HepG2 (cell line): ENCODE measurements around the gene LRRC4. TPM values are rescaled to one million over a fixed set of nuclear protein-coding genes. Genes with fewer than 3 reads are reported as not detected.

ENCODE experiments used
- ATAC-seq: fragments of 200-7000 bp; cut with Tn5 transposase; 3 replicates; pipeline ENCODE4 v1.9.1; 2020; ENCODE audit warnings: mild to moderate bottlenecking, moderate library complexity
- BruUV-seq: library from RNA; stranded (reverse); fragments of 400-500 nt; replicated peaks from 2 replicates; lab custom pipeline; 2021; lab: Mats Ljungman, UMichigan
- CTCF ChIA-PET: fragments of 300-600 bp; formaldehyde crosslinking; extraction: SDS; loops from one replicate; lab custom pipeline; 2021; ENCODE audit warnings: low total read pairs, inconsistent platforms, low intra/inter-chr PET ratio; lab: Yijun Ruan, JAX
- POLR2A ChIA-PET: fragments of 350-600 bp; sonication (Branson Sonifier 250); formaldehyde crosslinking; loops from one replicate; lab custom pipeline; 2020; ENCODE audit warnings: antibody characterized with exemption, inconsistent platforms; lab: Yijun Ruan, JAX
- DNase-seq: peaks from one replicate; pipeline ENCODE4 v3.0.0-alpha.2; 2015; ENCODE audit warnings: low spot score
- FAIRE-seq: peaks from 3 replicates; lab custom pipeline; 2011; peaks lifted over from hg19 to GRCh38; lab: Jason Lieb, UNC
- H2AFZ ChIP-seq: one replicate; pipeline ENCODE4 v1.6.1; 2011; ENCODE audit warnings: low read length, inconsistent platforms
- H3K27ac ChIP-seq: fragments of 300-600 bp; 3 replicates; pipeline ENCODE4 v1.8.0; 2011; ENCODE audit warnings: mixed run types, mild to moderate bottlenecking, mixed read lengths, low read length, inconsistent platforms; ENCODE audit not compliant: insufficient read depth; ENCODE audit errors: extremely low read length
- H3K27me3 ChIP-seq, 2 experiments: fragments of 200-600 bp in 1 of 2; 2 replicates in 1 of 2; 3 replicates in 1 of 2; pipeline versions ENCODE4 v1.6.0 to v1.8.0; 2011; ENCODE audit warnings: low read length in 2 of 2, mild to moderate bottlenecking in 2 of 2, moderate library complexity in 2 of 2, inconsistent platforms in 1 of 2; ENCODE audit not compliant: insufficient read depth in 2 of 2, control insufficient read depth in 1 of 2
- H3K36me3 ChIP-seq, 2 experiments: fragments of 200-600 bp in 1 of 2; replicated peaks in 1 of 2; 2 replicates in 1 of 2; 3 replicates in 1 of 2; pipeline versions ENCODE4 v1.5.1 to v1.8.0; 2011; ENCODE audit warnings: low read length in 2 of 2, inconsistent platforms in 1 of 2; ENCODE audit not compliant: insufficient read depth in 2 of 2, control insufficient read depth in 1 of 2
- H3K4me1 ChIP-seq: 2 replicates; pipeline ENCODE4 v1.5.1; 2012; ENCODE audit warnings: low read length, inconsistent platforms; ENCODE audit not compliant: insufficient read depth
- H3K4me2 ChIP-seq: 2 replicates; pipeline ENCODE4 v1.6.0; 2011; ENCODE audit warnings: low read depth, low read length, inconsistent platforms
- H3K4me3 ChIP-seq, 3 experiments: fragments of 200-600 bp in 1 of 3; sonication (generic), shearing (Covaris generic) in 1 of 3; replicated peaks in 1 of 3; 2 replicates each; pipeline ENCODE4 v1.5.1; 2011 to 2016; ENCODE audit warnings: low read length in 3 of 3, inconsistent platforms in 2 of 3, low read depth in 2 of 3, mild to moderate bottlenecking in 2 of 3, control low read depth in 1 of 3, mixed read lengths in 1 of 3; ENCODE audit not compliant: insufficient read depth in 1 of 3
- H3K79me2 ChIP-seq: one replicate; pipeline ENCODE4 v1.6.1; 2011; ENCODE audit warnings: low read length, inconsistent platforms; ENCODE audit not compliant: insufficient read depth
- H3K9ac ChIP-seq: 2 replicates; pipeline ENCODE4 v1.6.0; 2011; ENCODE audit warnings: mild to moderate bottlenecking, low read depth, low read length, inconsistent platforms; ENCODE audit not compliant: insufficient read depth
- H3K9me3 ChIP-seq: 2 replicates; pipeline ENCODE4 v1.5.1; 2012; ENCODE audit warnings: mild to moderate bottlenecking, low read length
- H4K20me1 ChIP-seq: 2 replicates; pipeline ENCODE4 v1.6.0; 2011; ENCODE audit warnings: inconsistent platforms, mild to moderate bottlenecking, low read length, moderate library complexity; ENCODE audit not compliant: insufficient read depth
- ZNF24 ChIP-seq: fragments of 450-650 bp; IDR thresholded peaks from 2 replicates; pipeline ENCODE4 v1.6.1; 2017; ENCODE audit warnings: antibody characterized with exemption, mild to moderate bottlenecking
- WGBS: methylation state at CpG from one replicate; pipeline ENCODE4 v1.1.6; 2017; ENCODE audit warnings: low lambda C conversion rate; 5-methylcytosine and 5-hydroxymethylcytosine counted together
- in situ Hi-C: cut with HindIII; loops from 2 replicates; pipeline ENCODE4 v1.10.0; 2017; ENCODE audit warnings: low pct_unique_long_range_greater_than_20kb; ENCODE audit not compliant: extremely low pct_ligation_motif_present
- intact Hi-C: fragments of 100-400 bp; cut with micrococcal nuclease; formaldehyde crosslinking; loops from one replicate; pipeline ENCODE4 v1.10.0; 2022; ENCODE audit not compliant: unreplicated experiment
- polyA plus RNA-seq, 8 experiments: library from polyadenylated mRNA; depleted of rRNA in 3 of 8; stranded (reverse) in 7 of 8; unstranded in 1 of 8; fragments of >200 nt; fragmentation: Illumina TruSeq in 4 of 8; extraction: Trizol in 4 of 8; gene quantifications; 2 replicates each; pipeline versions ENCODE4 v1.2.1 to v1.2.3, GENCODE V29; 2011 to 2016; ENCODE audit warnings: low read depth in 4 of 8, missing spikeins in 1 of 8, mixed read lengths in 1 of 8; ENCODE audit not compliant: insufficient read depth in 1 of 8
- total RNA-seq, 5 experiments: library from RNA; depleted of rRNA; stranded (reverse); fragments of >200 nt; fragmentation: Illumina TruSeq; extraction: Trizol; gene quantifications; 2 replicates each; pipeline ENCODE4 v1.2.3, GENCODE V29; 2016; ENCODE audit warnings: low read depth in 1 of 5
- TF ChIP-seq, protein P1 (sequence below): sonication (generic); formaldehyde crosslinking; IDR thresholded peaks from 2 replicates; pipeline ENCODE4 v1.5.0; 2020; ENCODE audit warnings: mild to moderate bottlenecking, missing genetic modification reagents, borderline replicate concordance

The LRRC4 gene
- total and polyA plus RNA-seq, 2 of the 13 experiments (the other 11 are each of a cell fraction or from before 2014, with no cell fraction given), result not detected

DNA sequence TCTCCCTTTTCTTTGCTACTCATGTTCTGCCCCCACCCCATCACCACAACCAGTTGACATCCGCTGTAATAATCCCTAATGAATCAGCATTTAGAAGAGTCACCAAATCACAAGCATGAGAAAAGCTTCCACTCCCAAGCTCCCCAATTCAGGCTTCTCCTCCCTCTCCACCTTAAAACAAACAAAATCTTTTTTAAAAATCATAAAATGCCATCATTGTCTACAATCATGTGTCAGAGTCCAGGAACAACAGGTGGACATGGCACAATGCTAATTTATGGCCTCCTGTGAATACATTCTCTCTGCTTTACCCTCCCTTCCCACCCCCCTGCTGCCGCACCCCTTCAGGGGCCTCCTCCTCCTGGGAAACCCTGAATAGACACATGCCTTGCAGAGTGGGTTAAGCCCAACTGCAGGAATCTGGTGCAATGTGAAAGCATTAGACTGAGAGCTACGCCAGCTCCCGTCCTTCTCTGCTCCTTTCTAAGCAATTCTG lies 3.7 kb downstream of the LRRC4 start:
- POLR2A ChIA-PET, result no interaction called here
- CTCF ChIA-PET, result no interaction called here
- Histone ChIP-seq H2AFZ (no peak overlapping the region), H3K9ac (no peak overlapping the region), H3K4me1 (no peaks in the 10 kb centered on the region), H3K27me3 (no peaks in the 10 kb centered on the region), H3K36me3 (peaks cover 16 to 42% of the 10 kb centered on the region in 2 experiments), H3K4me3 (no peak overlapping the region), H3K79me2 (no peaks in the 10 kb centered on the region), H3K9me3 (no peaks in the 10 kb centered on the region), H3K27ac (no peak overlapping the region), H4K20me1 (0 out of 2 replicates have a peak, but pooled peaks cover 2% of the 10 kb centered on the region), H3K4me2 (no peak overlapping the region)
- in situ Hi-C loops (no loop called here), intact Hi-C loops (no loop called here)
- BruUV-seq, result no TSS peak
- FAIRE-seq (no peak), DNase-seq (no peak), ATAC-seq (no peak)
- TF ChIP-seq, protein P1, sequence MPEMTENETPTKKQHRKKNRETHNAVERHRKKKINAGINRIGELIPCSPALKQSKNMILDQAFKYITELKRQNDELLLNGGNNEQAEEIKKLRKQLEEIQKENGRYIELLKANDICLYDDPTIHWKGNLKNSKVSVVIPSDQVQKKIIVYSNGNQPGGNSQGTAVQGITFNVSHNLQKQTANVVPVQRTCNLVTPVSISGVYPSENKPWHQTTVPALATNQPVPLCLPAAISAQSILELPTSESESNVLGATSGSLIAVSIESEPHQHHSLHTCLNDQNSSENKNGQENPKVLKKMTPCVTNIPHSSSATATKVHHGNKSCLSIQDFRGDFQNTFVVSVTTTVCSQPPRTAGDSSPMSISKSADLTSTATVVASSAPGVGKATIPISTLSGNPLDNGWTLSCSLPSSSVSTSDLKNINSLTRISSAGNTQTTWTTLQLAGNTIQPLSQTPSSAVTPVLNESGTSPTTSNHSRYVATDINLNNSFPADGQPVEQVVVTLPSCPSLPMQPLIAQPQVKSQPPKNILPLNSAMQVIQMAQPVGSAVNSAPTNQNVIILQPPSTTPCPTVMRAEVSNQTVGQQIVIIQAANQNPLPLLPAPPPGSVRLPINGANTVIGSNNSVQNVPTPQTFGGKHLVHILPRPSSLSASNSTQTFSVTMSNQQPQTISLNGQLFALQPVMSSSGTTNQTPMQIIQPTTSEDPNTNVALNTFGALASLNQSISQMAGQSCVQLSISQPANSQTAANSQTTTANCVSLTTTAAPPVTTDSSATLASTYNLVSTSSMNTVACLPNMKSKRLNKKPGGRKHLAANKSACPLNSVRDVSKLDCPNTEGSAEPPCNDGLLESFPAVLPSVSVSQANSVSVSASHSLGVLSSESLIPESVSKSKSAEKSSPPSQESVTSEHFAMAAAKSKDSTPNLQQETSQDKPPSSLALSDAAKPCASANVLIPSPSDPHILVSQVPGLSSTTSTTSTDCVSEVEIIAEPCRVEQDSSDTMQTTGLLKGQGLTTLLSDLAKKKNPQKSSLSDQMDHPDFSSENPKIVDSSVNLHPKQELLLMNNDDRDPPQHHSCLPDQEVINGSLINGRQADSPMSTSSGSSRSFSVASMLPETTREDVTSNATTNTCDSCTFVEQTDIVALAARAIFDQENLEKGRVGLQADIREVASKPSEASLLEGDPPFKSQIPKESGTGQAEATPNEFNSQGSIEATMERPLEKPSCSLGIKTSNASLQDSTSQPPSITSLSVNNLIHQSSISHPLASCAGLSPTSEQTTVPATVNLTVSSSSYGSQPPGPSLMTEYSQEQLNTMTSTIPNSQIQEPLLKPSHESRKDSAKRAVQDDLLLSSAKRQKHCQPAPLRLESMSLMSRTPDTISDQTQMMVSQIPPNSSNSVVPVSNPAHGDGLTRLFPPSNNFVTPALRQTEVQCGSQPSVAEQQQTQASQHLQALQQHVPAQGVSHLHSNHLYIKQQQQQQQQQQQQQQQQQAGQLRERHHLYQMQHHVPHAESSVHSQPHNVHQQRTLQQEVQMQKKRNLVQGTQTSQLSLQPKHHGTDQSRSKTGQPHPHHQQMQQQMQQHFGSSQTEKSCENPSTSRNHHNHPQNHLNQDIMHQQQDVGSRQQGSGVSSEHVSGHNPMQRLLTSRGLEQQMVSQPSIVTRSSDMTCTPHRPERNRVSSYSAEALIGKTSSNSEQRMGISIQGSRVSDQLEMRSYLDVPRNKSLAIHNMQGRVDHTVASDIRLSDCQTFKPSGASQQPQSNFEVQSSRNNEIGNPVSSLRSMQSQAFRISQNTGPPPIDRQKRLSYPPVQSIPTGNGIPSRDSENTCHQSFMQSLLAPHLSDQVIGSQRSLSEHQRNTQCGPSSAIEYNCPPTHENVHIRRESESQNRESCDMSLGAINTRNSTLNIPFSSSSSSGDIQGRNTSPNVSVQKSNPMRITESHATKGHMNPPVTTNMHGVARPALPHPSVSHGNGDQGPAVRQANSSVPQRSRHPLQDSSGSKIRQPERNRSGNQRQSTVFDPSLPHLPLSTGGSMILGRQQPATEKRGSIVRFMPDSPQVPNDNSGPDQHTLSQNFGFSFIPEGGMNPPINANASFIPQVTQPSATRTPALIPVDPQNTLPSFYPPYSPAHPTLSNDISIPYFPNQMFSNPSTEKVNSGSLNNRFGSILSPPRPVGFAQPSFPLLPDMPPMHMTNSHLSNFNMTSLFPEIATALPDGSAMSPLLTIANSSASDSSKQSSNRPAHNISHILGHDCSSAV (CRISPR knock-in tag), result no peak
- TF ChIP-seq ZNF24, result no peak
- 96% methylated on average over 4 of the region's 4 CpGs for WGBS
